ENCODE data around the gene PTPRM. TPM values are rescaled to one million over a fixed set of nuclear protein-coding genes. Genes with fewer than 3 reads are reported as not detected.

Gene PTPRM
- total RNA-seq, 4 donors from 2014 or later: 170 to 198 (median 182) TPM

DNA sequence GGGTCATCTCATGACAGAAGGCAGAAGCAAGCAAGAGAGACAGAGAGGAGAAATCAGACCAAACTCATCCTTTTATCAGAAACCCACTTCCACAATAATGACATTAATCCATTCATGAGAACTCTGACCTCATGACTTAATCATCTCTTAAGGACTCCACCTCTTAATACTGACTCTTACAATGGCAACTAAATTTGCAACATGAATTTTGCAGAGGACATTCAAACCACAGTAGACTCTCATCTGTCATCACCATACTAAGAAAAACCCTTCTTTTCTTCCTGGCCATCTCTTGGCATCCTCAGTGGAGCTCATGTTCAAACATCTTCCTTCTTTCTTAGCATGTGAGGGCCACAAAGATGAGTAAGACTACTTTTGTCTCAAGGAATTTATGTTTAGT, 565.9 kb downstream of the PTPRM start:
- Histone ChIP-seq H3K4me1 (no peaks in the 10 kb centered on the region), H3K9me3 (no peaks in the 10 kb centered on the region), H3K4me3 (replicated peaks in 1 of 3) (no peak overlapping the region), H3K27ac (no peak overlapping the region), H3K27me3 (no peaks in the 10 kb centered on the region), H3K36me3 (no peaks in the 10 kb centered on the region)
- TF ChIP-seq, protein P1, sequence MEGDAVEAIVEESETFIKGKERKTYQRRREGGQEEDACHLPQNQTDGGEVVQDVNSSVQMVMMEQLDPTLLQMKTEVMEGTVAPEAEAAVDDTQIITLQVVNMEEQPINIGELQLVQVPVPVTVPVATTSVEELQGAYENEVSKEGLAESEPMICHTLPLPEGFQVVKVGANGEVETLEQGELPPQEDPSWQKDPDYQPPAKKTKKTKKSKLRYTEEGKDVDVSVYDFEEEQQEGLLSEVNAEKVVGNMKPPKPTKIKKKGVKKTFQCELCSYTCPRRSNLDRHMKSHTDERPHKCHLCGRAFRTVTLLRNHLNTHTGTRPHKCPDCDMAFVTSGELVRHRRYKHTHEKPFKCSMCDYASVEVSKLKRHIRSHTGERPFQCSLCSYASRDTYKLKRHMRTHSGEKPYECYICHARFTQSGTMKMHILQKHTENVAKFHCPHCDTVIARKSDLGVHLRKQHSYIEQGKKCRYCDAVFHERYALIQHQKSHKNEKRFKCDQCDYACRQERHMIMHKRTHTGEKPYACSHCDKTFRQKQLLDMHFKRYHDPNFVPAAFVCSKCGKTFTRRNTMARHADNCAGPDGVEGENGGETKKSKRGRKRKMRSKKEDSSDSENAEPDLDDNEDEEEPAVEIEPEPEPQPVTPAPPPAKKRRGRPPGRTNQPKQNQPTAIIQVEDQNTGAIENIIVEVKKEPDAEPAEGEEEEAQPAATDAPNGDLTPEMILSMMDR (IDR thresholded peaks at IDR 0.05): no peak
- TF ChIP-seq POLR2A (IDR thresholded peaks at IDR 0.05): no peak
- no peak for DNase-seq
- intact Hi-C loops (cut with DNase I): no loop called here

GRCh38 chr18:8133888-8134287, 566.8 kb downstream of the PTPRM start:
- no peak for TF ChIP-seq POLR2A (IDR thresholded peaks at IDR 0.05)
- TF ChIP-seq, protein P1 (IDR thresholded peaks at IDR 0.05): no peak
- WGBS, 2 donors: 93 to 98% methylated on average over 1 of the region's 1 CpG
- no peaks in the 10 kb centered on the region for H3K9me3 ChIP-seq
- peaks cover 1 to 2% of the 10 kb centered on the region in 2 donors for H3K4me1 ChIP-seq
- intact Hi-C loops (cut with DNase I): no loop called here
- no peak overlapping the region for H3K27ac ChIP-seq
- no peak overlapping the region for H3K4me3 ChIP-seq (replicated peaks in 1 of 3)
- no peaks in the 10 kb centered on the region for H3K36me3 ChIP-seq
- H3K27me3 ChIP-seq: no peaks in the 10 kb centered on the region
- DNase-seq: no peak

GRCh38 chr18:8139127-8139527, 572.0 kb downstream of the PTPRM start:
- WGBS, 2 donors: 39 to 40% methylated on average over 10 of the region's 10 CpGs
- Histone ChIP-seq H3K27me3 (no peaks in the 10 kb centered on the region), H3K9me3 (no peaks in the 10 kb centered on the region), H3K4me1 (peaks cover 10 to 13% of the 10 kb centered on the region in 2 donors), H3K36me3 (no peaks in the 10 kb centered on the region), H3K27ac (peak overlapping the region; percentile 8 to 68 (median 59)), H3K4me3 (replicated peaks in 1 of 3) (no peak overlapping the region)
- intact Hi-C loops (cut with DNase I): no loop called here
- DNase-seq: peak; percentile 37 to 54
- TF ChIP-seq, protein P1 (IDR thresholded peaks at IDR 0.05): no peak
- TF ChIP-seq POLR2A (IDR thresholded peaks at IDR 0.05): no peak

DNA sequence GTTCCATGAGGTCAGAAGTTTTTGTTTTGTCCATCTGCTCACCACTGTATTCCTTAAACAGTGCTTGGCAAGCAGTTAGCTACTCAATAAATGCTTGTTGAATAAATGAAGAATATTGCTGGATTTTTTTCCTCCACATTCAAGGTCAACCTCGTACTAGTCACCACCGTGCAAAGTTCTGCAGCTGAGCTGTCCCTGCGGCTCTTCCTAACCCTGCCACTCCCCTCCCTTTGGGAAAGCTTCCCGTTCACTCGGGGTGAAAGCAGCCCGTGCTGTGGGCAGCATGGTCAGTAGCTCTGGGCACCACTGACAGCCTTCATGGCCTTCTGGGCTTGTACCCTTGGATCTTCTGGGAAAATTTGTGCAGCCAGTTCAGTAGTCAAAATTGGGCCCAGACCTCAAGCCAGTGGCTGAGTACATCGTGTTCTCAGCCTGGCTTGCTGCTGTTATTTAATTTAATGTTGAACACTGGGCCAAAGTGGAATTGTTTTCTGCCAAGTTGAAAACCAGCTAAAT, 572.8 kb downstream of the PTPRM start:
- Histone ChIP-seq H3K27ac (peak overlapping the region; percentile 8 to 68 (median 59)), H3K4me3 (replicated peaks in 1 of 3) (no peak overlapping the region), H3K9me3 (no peaks in the 10 kb centered on the region), H3K36me3 (no peaks in the 10 kb centered on the region), H3K4me1 (peaks cover 10 to 13% of the 10 kb centered on the region in 2 donors), H3K27me3 (no peaks in the 10 kb centered on the region)
- WGBS, 2 donors: 81 to 89% methylated on average over 7 of the region's 7 CpGs
- peak in 1 of 2 donors; percentile 22 for DNase-seq
- intact Hi-C loops (cut with DNase I): no loop called here
- TF ChIP-seq POLR2A (IDR thresholded peaks at IDR 0.05): no peak
- TF ChIP-seq, protein P1 (IDR thresholded peaks at IDR 0.05): no peak

DNA sequence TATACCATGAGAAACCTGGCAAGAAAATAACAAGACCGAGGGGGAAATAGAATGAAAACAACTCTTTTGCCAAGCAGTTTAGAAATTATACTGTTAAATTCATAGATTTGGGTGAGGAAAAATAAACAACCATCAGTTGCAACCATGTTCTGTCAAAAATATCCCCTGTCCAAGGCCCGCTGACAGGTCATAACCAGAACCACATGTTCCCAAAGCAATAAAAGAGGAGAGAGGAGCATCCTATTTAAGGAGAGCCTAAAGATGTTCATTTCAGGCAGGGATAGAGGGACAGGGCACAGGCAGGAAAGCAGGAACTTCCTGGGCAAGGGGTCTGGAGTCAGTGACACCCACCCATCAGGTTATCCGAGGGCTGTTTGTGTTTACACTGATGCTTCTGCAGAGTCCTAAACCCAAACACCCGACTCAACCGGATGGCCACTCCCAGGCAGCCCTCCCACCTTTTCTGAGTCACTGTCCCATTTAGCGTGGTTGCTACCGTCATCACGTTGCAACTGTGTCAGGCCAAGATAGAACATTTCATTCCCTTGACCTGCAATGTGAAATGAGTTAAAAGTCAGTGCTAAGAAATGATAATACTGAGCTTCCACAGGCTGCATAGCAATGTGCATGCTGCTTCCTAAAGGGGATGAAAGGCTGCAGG, 573.9 kb downstream of the PTPRM start:
- DNase-seq: no peak
- Histone ChIP-seq H3K27me3 (no peaks in the 10 kb centered on the region), H3K9me3 (no peaks in the 10 kb centered on the region), H3K4me1 (peaks cover 10 to 13% of the 10 kb centered on the region in 2 donors), H3K36me3 (peaks cover 0 to 2% of the 10 kb centered on the region in 2 donors), H3K27ac (no peak overlapping the region), H3K4me3 (replicated peaks in 1 of 3) (no peak overlapping the region)
- TF ChIP-seq, protein P1 (IDR thresholded peaks at IDR 0.05): no peak
- no peak for TF ChIP-seq POLR2A (IDR thresholded peaks at IDR 0.05)
- 73 to 83% methylated on average over 8 of the region's 8 CpGs for WGBS, 2 donors
- intact Hi-C loops (cut with DNase I): no loop called here
